HCT116 (cell line): ENCODE measurements around the gene MAP2K2.

Experiments
- CTCF ChIP-seq, 3 experiments: fragments of 200-600 bp in 1 of 3; sonication (generic) in 1 of 3; IDR thresholded peaks in 2 of 3; conservative IDR thresholded peaks in 1 of 3; 2 replicates each; pipeline ENCODE4 v1.5.1; 2012 to 2017; ENCODE audit warnings: low read depth in 2 of 3, low read length in 2 of 3, antibody characterized with exemption in 1 of 3, borderline replicate concordance in 1 of 3, control low read depth in 1 of 3, mild to moderate bottlenecking in 1 of 3, mixed read lengths in 1 of 3, mixed run types in 1 of 3, moderate library complexity in 1 of 3; ENCODE audit not compliant: insufficient read depth in 1 of 3
- POLR2AphosphoS5 ChIP-seq: IDR thresholded peaks from 2 replicates; pipeline ENCODE4 v1.6.1; 2011; ENCODE audit warnings: mild to moderate bottlenecking, low read depth, low read length, moderate library complexity
- SP1 ChIP-seq: IDR thresholded peaks from 2 replicates; pipeline ENCODE4 v1.6.1; 2012; ENCODE audit warnings: low read depth

GRCh38 chr19:4077800-4078684 is 45.9 kb downstream of the MAP2K2 start:
- no peak for TF ChIP-seq CTCF (IDR thresholded peaks at IDR 0.05 in 2 of 3, conservative IDR thresholded peaks at IDR 0.05 in 1 of 3; ENCODE audit: borderline replicate concordance in 1 of 3, insufficient read depth in 1 of 3, low read depth in 2 of 3, low read length in 2 of 3)
- TF ChIP-seq POLR2AphosphoS5 = no peak
- no peak for TF ChIP-seq SP1
